Activated T-cell treated with anti-CD3 and anti-CD28 coated beads, Interleukin-2, amount 50 U/mL, for 72 hours (primary cell): Measurements from ENCODE around the gene ZNF165. TPM values are rescaled to one million over a fixed set of nuclear protein-coding genes. Genes with fewer than 3 reads are reported as not detected.
"Not testable (repeated sequence)": the region's sequence is repeated elsewhere in the genome, so short reads cannot be mapped to it uniquely, and the experiment has no call there.

Experiments
- ATAC-seq, 2 donors: fragments of 150-1000 bp; cut with Tn5 transposase; replicated peaks in 1 of 2; 2 replicates each; pipeline ENCODE4 v1.10.0; 2021; ENCODE audit warnings: moderate library complexity in 2 of 2, mild to moderate bottlenecking in 1 of 2
- DNase-seq, 2 donors: peaks; one replicate each; pipeline ENCODE4 v3.0.0; 2021 to 2022; ENCODE audit warnings: mixed read lengths in 1 of 2
- H3K27ac Mint-ChIP-seq: one replicate; pipeline ENCODE4 v1.8.0; 2022; ENCODE audit warnings: mild to moderate bottlenecking, moderate library complexity, mixed read lengths
- H3K27me3 Mint-ChIP-seq: one replicate; pipeline ENCODE4 v1.8.0; 2022; ENCODE audit warnings: low read depth, mixed read lengths
- H3K36me3 Mint-ChIP-seq, 2 donors: one replicate each; pipeline ENCODE4 v1.8.0; 2022; ENCODE audit warnings: mixed read lengths in 2 of 2, mild to moderate bottlenecking in 1 of 2; ENCODE audit not compliant: insufficient read depth in 2 of 2
- H3K4me1 Mint-ChIP-seq: one replicate; pipeline ENCODE4 v1.8.0; 2022; ENCODE audit warnings: low read depth, mixed read lengths
- H3K4me3 Mint-ChIP-seq, 2 donors: one replicate each; pipeline ENCODE4 v1.8.0; 2022; ENCODE audit warnings: mild to moderate bottlenecking in 2 of 2, mixed read lengths in 2 of 2, moderate library complexity in 2 of 2
- H3K9me3 Mint-ChIP-seq, 2 donors: one replicate each; pipeline ENCODE4 v1.8.0; 2022; ENCODE audit warnings: mixed read lengths in 2 of 2
- total RNA-seq, 2 donors: library from RNA; stranded (reverse); gene quantifications; one replicate each; pipeline ENCODE4 v1.2.3, GENCODE V29; 2022

The ZNF165 gene
- total RNA-seq: 1 to 10 TPM; 5.1 to 6.1 TPM

GRCh38 chr6:28080381-28080630 is at the start of gene ZNF165:
Gene ZNF165 (plus strand): TSS chr6:28080568. CDS start chr6:28085481, 4,913 bp downstream.
- peaks cover 6 to 17% of the 10 kb centered on the region in 2 donors for H3K36me3 Mint-ChIP-seq
- H3K27me3 Mint-ChIP-seq, DNase-seq, H3K9me3 Mint-ChIP-seq: not testable (repeated sequence)
- ATAC-seq: peak; percentile 37 to 40
- peak within 1 kb of the TSS; percentile 98 for H3K27ac Mint-ChIP-seq
- H3K4me3 Mint-ChIP-seq: peak within 1 kb of the TSS; percentile 90 to 95
- H3K4me1 Mint-ChIP-seq: peaks cover 40% of the 10 kb centered on the region

GRCh38 chr6:28053584-28053983 is 26.8 kb upstream of the ZNF165 start:
- Mint-ChIP-seq H3K36me3 (no peaks in the 10 kb centered on the region), H3K4me3 (no peak overlapping the region), H3K27ac (no peak overlapping the region), H3K27me3 (peaks cover 36% of the 10 kb centered on the region), H3K9me3 (no peaks in the 10 kb centered on the region), H3K4me1 (no peaks in the 10 kb centered on the region)
- ATAC-seq (peak; percentile 17 to 53), DNase-seq (no peak)

DNA sequence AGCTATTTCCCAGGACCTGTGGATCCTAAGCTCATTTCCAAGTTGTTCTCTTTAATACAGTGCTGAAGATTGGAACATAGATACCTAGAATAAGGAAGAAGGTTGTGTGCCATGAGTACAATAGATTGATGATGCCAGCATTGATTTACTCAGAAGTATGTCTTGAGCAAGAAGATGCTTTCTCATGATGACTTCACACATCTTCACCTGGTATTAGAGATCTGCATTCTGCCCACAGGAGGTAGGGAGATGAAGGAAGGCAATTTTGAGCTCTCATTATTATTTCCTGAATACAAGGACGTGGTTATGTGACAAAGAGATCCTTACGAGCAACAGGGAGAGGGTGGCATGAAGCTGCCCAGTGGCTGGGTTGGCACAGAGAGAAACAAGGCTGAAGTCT is 20.0 kb upstream of the ZNF165 start:
- Mint-ChIP-seq H3K9me3 (no peaks in the 10 kb centered on the region), H3K4me3 (no peak overlapping the region)

GRCh38 chr6:28064272-28064671 is 16.1 kb upstream of the ZNF165 start:
- Mint-ChIP-seq H3K27me3 (peaks cover 50% of the 10 kb centered on the region), H3K4me1 (no peaks in the 10 kb centered on the region), H3K4me3 (no peak overlapping the region), H3K27ac (no peak overlapping the region), H3K9me3 (no peaks in the 10 kb centered on the region), H3K36me3 (no peaks in the 10 kb centered on the region)
- no peak for ATAC-seq
- DNase-seq: no peak

More for the DNA sequence above, 20.0 kb upstream of the ZNF165 start:
- no peaks in the 10 kb centered on the region for H3K4me1 Mint-ChIP-seq
- H3K36me3 Mint-ChIP-seq: no peaks in the 10 kb centered on the region
- ATAC-seq (no peak), DNase-seq (no peak)
- peaks cover 36% of the 10 kb centered on the region for H3K27me3 Mint-ChIP-seq
- no peak overlapping the region for H3K27ac Mint-ChIP-seq

DNA sequence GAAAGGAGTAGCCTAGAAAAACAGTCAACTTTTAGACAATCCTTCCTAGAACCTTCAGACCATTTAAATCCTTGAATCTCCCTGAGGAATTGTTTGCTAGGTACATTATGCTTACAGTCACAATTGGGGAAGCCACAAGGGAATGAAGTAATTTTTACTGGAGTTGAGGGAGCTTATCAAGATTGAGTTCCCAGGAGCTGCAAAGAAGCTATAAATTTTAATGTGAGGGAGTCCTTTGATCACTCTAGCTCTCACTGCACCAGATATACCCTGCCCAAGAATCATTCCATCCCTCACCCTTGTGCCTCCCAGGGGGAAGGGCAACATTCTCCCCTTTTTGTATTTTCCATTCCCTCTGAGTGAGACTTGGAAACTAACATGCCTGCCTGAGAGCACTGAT is 12.3 kb upstream of the ZNF165 start:
- Mint-ChIP-seq H3K27me3 (peaks cover 39% of the 10 kb centered on the region), H3K9me3 (no peaks in the 10 kb centered on the region)
- no peak for ATAC-seq

GRCh38 chr6:28070968-28071367 is 9.4 kb upstream of the ZNF165 start:
- not testable (repeated sequence) for H3K9me3 Mint-ChIP-seq, H3K4me3 Mint-ChIP-seq, ATAC-seq, H3K4me1 Mint-ChIP-seq, DNase-seq, H3K27ac Mint-ChIP-seq, H3K36me3 Mint-ChIP-seq
- H3K27me3 Mint-ChIP-seq: peaks cover 24% of the 10 kb centered on the region

More for the DNA sequence above, 12.3 kb upstream of the ZNF165 start:
- Mint-ChIP-seq H3K36me3 (no peaks in the 10 kb centered on the region), H3K4me1 (no peaks in the 10 kb centered on the region), H3K27ac (no peak overlapping the region), H3K4me3 (no peak overlapping the region)
- no peak for DNase-seq

GRCh38 chr6:28078050-28078449 is 2.3 kb upstream of the ZNF165 start:
- H3K9me3 Mint-ChIP-seq: peaks cover 0 to 2% of the 10 kb centered on the region in 2 donors
- no peaks in the 10 kb centered on the region for H3K27me3 Mint-ChIP-seq
- no peak for DNase-seq
- no peak overlapping the region for H3K4me3 Mint-ChIP-seq
- peaks cover 4 to 10% of the 10 kb centered on the region in 2 donors for H3K36me3 Mint-ChIP-seq
- ATAC-seq: no peak
- H3K27ac Mint-ChIP-seq: no peak overlapping the region
- peaks cover 31% of the 10 kb centered on the region for H3K4me1 Mint-ChIP-seq

GRCh38 chr6:28078836-28079235 is 1.5 kb upstream of the ZNF165 start:
- no peaks in the 10 kb centered on the region for H3K27me3 Mint-ChIP-seq
- H3K4me3 Mint-ChIP-seq: no peak overlapping the region
- peaks cover 0 to 2% of the 10 kb centered on the region in 2 donors for H3K9me3 Mint-ChIP-seq
- ATAC-seq (no peak), DNase-seq (no peak)
- H3K36me3 Mint-ChIP-seq: peaks cover 4 to 13% of the 10 kb centered on the region in 2 donors
- peaks cover 39% of the 10 kb centered on the region for H3K4me1 Mint-ChIP-seq
- no peak overlapping the region for H3K27ac Mint-ChIP-seq

- peaks cover 6 to 21% of the 10 kb centered on the region in 2 donors for H3K36me3 Mint-ChIP-seq
- peaks cover 0 to 2% of the 10 kb centered on the region in 2 donors for H3K9me3 Mint-ChIP-seq
- DNase-seq: peak; percentile 86 to 89
- peak; percentile 80 to 83 for ATAC-seq
- H3K27me3 Mint-ChIP-seq: no peaks in the 10 kb centered on the region
- peaks cover 40% of the 10 kb centered on the region for H3K4me1 Mint-ChIP-seq
- H3K4me3 Mint-ChIP-seq: peak overlapping the region; percentile 90 to 95
- peak overlapping the region; percentile 98 for H3K27ac Mint-ChIP-seq
Measured at GRCh38 chr6:28080631-28081485, 490 bp downstream of the ZNF165 start.

- Mint-ChIP-seq H3K4me1 (peaks cover 40% of the 10 kb centered on the region), H3K4me3 (peak overlapping the region; percentile 90 to 95), H3K9me3 (peaks cover 0 to 2% of the 10 kb centered on the region in 2 donors), H3K27me3 (no peaks in the 10 kb centered on the region), H3K27ac (peak overlapping the region; percentile 98), H3K36me3 (peaks cover 6 to 27% of the 10 kb centered on the region in 2 donors)
- DNase-seq (peak; percentile 6 to 12), ATAC-seq (peak in 1 of 2 donors; percentile 16)
Measured at GRCh38 chr6:28081486-28081751, 1.1 kb downstream of the ZNF165 start.

DNA sequence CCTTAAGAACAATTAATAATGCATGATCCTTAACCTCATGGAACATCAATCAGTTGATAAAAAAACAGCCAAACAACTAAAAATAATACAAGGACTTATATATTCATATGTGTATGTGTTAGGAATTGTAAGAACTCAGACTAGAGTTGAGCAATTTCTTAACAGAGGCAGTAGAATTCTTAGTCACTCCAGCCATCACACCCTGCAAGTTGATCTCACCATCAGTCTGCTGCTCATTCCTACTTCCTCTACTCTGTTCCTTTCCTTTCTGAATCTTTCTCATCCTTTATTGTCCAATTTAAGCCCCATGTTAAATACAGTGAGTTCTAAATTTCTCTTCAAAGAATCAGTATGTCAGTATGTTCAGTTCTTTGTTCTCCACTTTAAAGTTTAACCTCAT is 2.6 kb downstream of the ZNF165 start:
- Mint-ChIP-seq H3K9me3 (peaks cover 5 to 7% of the 10 kb centered on the region in 2 donors), H3K27ac (no peak overlapping the region), H3K4me1 (peaks cover 40% of the 10 kb centered on the region), H3K4me3 (peak overlapping the region in 1 of 2 donors; percentile 19), H3K36me3 (peaks cover 11 to 37% of the 10 kb centered on the region in 2 donors), H3K27me3 (no peaks in the 10 kb centered on the region)
- DNase-seq (no peak), ATAC-seq (no peak)

- Mint-ChIP-seq H3K4me1 (no peaks in the 10 kb centered on the region), H3K9me3 (peaks cover 15 to 21% of the 10 kb centered on the region in 2 donors), H3K27ac (no peak overlapping the region), H3K4me3 (no peak overlapping the region), H3K27me3 (no peaks in the 10 kb centered on the region), H3K36me3 (peaks cover 29 to 54% of the 10 kb centered on the region in 2 donors)
- no peak for DNase-seq
- no peak for ATAC-seq
Measured at GRCh38 chr6:28089054-28089453, 8.7 kb downstream of the ZNF165 start.

DNA sequence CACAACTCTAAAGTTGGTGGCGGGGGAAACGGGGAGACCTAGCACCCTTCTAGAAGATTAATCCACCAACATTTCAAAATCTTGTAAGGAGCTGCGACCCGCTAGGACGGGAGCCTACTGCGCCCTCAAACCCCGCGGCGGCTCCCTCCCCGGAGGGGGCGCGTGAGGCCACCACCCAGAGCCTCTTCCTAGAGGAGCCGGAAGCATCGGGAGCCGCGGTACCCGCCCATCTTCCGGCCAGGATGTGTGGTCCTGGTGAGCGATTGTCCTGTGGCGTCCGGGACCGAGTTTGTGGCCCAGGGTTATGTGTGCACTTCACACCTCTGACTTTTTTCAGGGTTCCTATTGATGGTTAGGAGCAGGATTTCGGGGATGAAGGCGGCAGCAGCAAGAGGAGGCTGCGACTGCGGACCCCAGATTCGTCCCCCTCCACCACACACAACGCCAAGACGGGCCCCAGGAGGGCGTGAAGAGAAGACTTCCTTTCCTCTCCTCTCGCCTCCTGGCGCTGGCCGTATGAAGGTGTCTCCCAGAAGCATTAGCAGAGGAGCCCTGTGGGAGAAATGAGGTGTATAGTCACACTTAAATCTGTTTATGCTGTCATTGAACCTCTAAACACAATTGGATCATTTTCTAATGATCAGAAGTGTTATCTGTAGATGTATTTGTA is 10.7 kb downstream of the ZNF165 start:
- Mint-ChIP-seq H3K9me3 (peaks cover 15 to 21% of the 10 kb centered on the region in 2 donors), H3K27ac (no peak overlapping the region), H3K36me3 (peaks cover 27 to 46% of the 10 kb centered on the region in 2 donors), H3K4me3 (peak overlapping the region; percentile 7 to 16), H3K27me3 (no peaks in the 10 kb centered on the region), H3K4me1 (no peaks in the 10 kb centered on the region)
- no peak for DNase-seq
- ATAC-seq: no peak
